Karpas-422 (cell line): Measurements from ENCODE around the gene LRRC47. TPM values are rescaled to one million over a fixed set of nuclear protein-coding genes. Genes with fewer than 3 reads are reported as not detected.

Source experiments
- DNase-seq: peaks from one replicate; pipeline ENCODE4 v3.0.0-alpha.2; 2015
- H2AFZ ChIP-seq: fragments of 200-600 bp; sonication (generic); 2 replicates; pipeline ENCODE4 v1.6.1; 2014; ENCODE audit warnings: antibody characterized with exemption, low read length, mixed read lengths
- H3K27ac ChIP-seq: fragments of 200-600 bp; sonication (generic); 2 replicates; pipeline ENCODE4 v1.5.1; 2014; ENCODE audit warnings: mild to moderate bottlenecking, low read length, moderate library complexity
- H3K27me3 ChIP-seq: fragments of 200-600 bp; sonication (generic); 2 replicates; pipeline ENCODE4 v1.6.1; 2014; ENCODE audit warnings: low read length, mixed read lengths
- H3K36me3 ChIP-seq: fragments of 200-600 bp; sonication (generic); 2 replicates; pipeline ENCODE4 v1.6.1; 2014; ENCODE audit warnings: low read length, mixed read lengths; ENCODE audit not compliant: insufficient read depth
- H3K4me1 ChIP-seq: fragments of 200-600 bp; sonication (generic); 2 replicates; pipeline ENCODE4 v1.6.1; 2014; ENCODE audit warnings: mild to moderate bottlenecking, low read length, mixed read lengths
- H3K4me2 ChIP-seq: fragments of 200-600 bp; sonication (generic); 2 replicates; pipeline ENCODE4 v1.6.1; 2014; ENCODE audit warnings: low read length, low read depth, mild to moderate bottlenecking; ENCODE audit not compliant: poor library complexity, severe bottlenecking
- H3K4me3 ChIP-seq: fragments of 200-600 bp; sonication (generic); 2 replicates; pipeline ENCODE4 v1.5.1; 2014; ENCODE audit warnings: mild to moderate bottlenecking, antibody characterized with exemption, low read length, mixed read lengths
- H3K79me2 ChIP-seq: fragments of 200-600 bp; sonication (generic); 2 replicates; pipeline ENCODE4 v1.6.1; 2014; ENCODE audit warnings: mild to moderate bottlenecking, low read length, mixed read lengths
- H3K9ac ChIP-seq: fragments of 200-600 bp; sonication (generic); 2 replicates; pipeline ENCODE4 v1.6.0; 2014; ENCODE audit warnings: low read length
- H3K9me2 ChIP-seq: fragments of 200-600 bp; sonication (generic), shearing (Covaris generic); replicated peaks from 2 replicates; pipeline ENCODE4 v1.6.0; 2014; ENCODE audit warnings: mild to moderate bottlenecking, low read length, moderate library complexity; ENCODE audit not compliant: insufficient read depth
- H3K9me3 ChIP-seq: fragments of 300-700, 200-600 bp; sonication (generic); 2 replicates; pipeline ENCODE4 v1.6.1; 2014; ENCODE audit warnings: low read length, mixed read lengths
- H4K20me1 ChIP-seq: fragments of 200-600 bp; sonication (generic); 2 replicates; pipeline ENCODE4 v1.6.1; 2014; ENCODE audit warnings: mild to moderate bottlenecking, antibody characterized with exemption, low read length, low read depth; ENCODE audit not compliant: insufficient read depth
- total RNA-seq: library from RNA; depleted of rRNA; stranded (reverse); fragments of >200 nt; shearing (Covaris generic); gene quantifications from 2 replicates; pipeline ENCODE4 v1.2.3, GENCODE V29; 2014; ENCODE audit warnings: low replicate concordance

The LRRC47 gene
- total RNA-seq, 1 experiment from 2014 or later = 10.2 TPM

GRCh38 chr1:3821004-3821403 lies 24.7 kb upstream of the LRRC47 start:
- no peaks in the 10 kb centered on the region for H3K9me2 ChIP-seq
- H3K36me3 ChIP-seq = peaks cover 6% of the 10 kb centered on the region; the same call in 1 of the 2 replicates
- no peak overlapping the region for H3K4me2 ChIP-seq
- H4K20me1 ChIP-seq = no peaks in the 10 kb centered on the region
- H3K27me3 ChIP-seq = no peaks in the 10 kb centered on the region
- no peaks in the 10 kb centered on the region for H3K79me2 ChIP-seq
- DNase-seq = no peak
- no peak overlapping the region for H3K9ac ChIP-seq
- no peak overlapping the region for H3K27ac ChIP-seq
- H2AFZ ChIP-seq = no peak overlapping the region
- H3K4me1 ChIP-seq = no peaks in the 10 kb centered on the region
- H3K4me3 ChIP-seq = no peak overlapping the region
- H3K9me3 ChIP-seq = no peaks in the 10 kb centered on the region

DNA sequence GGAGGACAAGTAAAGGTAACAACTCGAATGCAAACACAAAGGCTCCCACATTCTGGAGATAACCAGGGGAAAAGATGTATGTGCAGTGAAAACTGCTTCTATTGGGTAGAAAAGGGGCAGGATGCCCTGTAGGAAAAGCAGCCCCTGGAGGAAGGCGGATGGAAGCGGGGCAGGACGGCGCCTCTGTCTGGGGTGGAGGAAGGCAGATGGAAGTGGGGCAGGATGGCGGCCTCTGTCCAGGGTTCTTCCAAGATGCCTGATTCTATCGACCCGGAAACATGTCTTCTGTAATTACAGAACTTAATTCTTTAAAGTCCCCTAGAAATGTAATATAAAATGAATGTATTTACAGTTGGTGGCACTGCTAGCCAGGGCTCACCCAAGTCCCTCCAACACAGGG lies 24.0 kb upstream of the LRRC47 start:
- H2AFZ ChIP-seq = no peak overlapping the region
- no peak for DNase-seq
- H3K36me3 ChIP-seq = peaks cover 6% of the 10 kb centered on the region; the same call in 1 of the 2 replicates
- H3K27ac ChIP-seq = no peak overlapping the region
- H3K4me3 ChIP-seq = no peak overlapping the region
- H4K20me1 ChIP-seq = no peaks in the 10 kb centered on the region
- H3K9ac ChIP-seq = no peak overlapping the region
- H3K79me2 ChIP-seq = no peaks in the 10 kb centered on the region
- H3K4me2 ChIP-seq = no peak overlapping the region
- H3K27me3 ChIP-seq = no peaks in the 10 kb centered on the region
- H3K4me1 ChIP-seq = no peaks in the 10 kb centered on the region
- no peaks in the 10 kb centered on the region for H3K9me3 ChIP-seq
- no peaks in the 10 kb centered on the region for H3K9me2 ChIP-seq

GRCh38 chr1:3819771-3820200 lies 23.5 kb upstream of the LRRC47 start:
- Histone ChIP-seq H3K9me2 (no peaks in the 10 kb centered on the region), H4K20me1 (no peaks in the 10 kb centered on the region), H2AFZ (no peak overlapping the region), H3K9ac (no peak overlapping the region), H3K4me2 (no peak overlapping the region), H3K4me1 (no peaks in the 10 kb centered on the region), H3K36me3 (peaks cover 6% of the 10 kb centered on the region; the same call in 1 of the 2 replicates), H3K27me3 (no peaks in the 10 kb centered on the region), H3K27ac (no peak overlapping the region), H3K79me2 (no peaks in the 10 kb centered on the region), H3K9me3 (no peaks in the 10 kb centered on the region), H3K4me3 (no peak overlapping the region)
- DNase-seq = no peak

GRCh38 chr1:3817821-3818597 lies 21.7 kb upstream of the LRRC47 start:
- Histone ChIP-seq H3K79me2 (no peaks in the 10 kb centered on the region), H3K9me3 (no peaks in the 10 kb centered on the region), H3K4me1 (no peaks in the 10 kb centered on the region)

DNA sequence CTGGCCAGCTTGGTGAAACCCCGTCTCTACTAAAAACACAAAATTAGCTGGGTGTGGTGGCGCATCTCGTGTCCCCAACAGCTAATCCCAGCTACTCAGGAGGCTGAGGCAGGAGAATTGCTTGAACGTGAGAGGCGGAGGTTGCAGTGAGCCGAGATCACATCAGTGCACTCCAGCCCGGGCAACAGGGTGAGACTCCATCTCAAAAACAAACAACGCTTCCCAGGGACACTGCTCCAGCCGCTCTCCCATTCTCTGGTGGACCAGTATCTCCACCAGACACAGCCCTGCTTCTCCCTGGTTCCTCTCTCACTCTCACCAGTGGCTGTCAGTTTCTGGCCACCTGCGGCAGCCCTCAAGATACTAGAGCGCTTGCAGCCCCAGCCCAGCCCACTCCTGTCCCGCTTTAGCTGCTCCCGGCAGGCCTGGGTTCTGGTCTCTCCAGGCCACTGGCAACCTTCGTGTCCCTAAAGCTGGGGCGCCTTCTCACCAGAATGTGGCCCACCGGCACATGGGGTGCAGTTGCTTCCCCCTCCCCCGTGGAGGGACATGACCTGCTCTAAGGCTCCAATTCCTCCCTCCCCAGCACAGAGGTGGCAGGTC lies 20.9 kb upstream of the LRRC47 start:
- Histone ChIP-seq H3K79me2 (no peaks in the 10 kb centered on the region), H3K4me3 (no peak overlapping the region), H3K27ac (no peak overlapping the region), H3K9me3 (no peaks in the 10 kb centered on the region), H3K9me2 (no peaks in the 10 kb centered on the region), H3K27me3 (no peaks in the 10 kb centered on the region), H3K9ac (no peak overlapping the region), H4K20me1 (no peaks in the 10 kb centered on the region), H3K4me1 (no peaks in the 10 kb centered on the region), H2AFZ (no peak overlapping the region), H3K4me2 (no peak overlapping the region), H3K36me3 (no peaks in the 10 kb centered on the region)
- DNase-seq = no peak

More at GRCh38 chr1:3817821-3818597, 21.7 kb upstream of the LRRC47 start:
- H3K27ac ChIP-seq = no peak overlapping the region
- H3K4me2 ChIP-seq = no peak overlapping the region
- no peak overlapping the region for H3K4me3 ChIP-seq
- peaks cover 3% of the 10 kb centered on the region; the same call in 1 of the 2 replicates for H3K36me3 ChIP-seq
- DNase-seq = no peak
- no peaks in the 10 kb centered on the region for H3K27me3 ChIP-seq
- no peak overlapping the region for H3K9ac ChIP-seq
- H2AFZ ChIP-seq = no peak overlapping the region
- no peaks in the 10 kb centered on the region for H3K9me2 ChIP-seq
- H4K20me1 ChIP-seq = no peaks in the 10 kb centered on the region

DNA sequence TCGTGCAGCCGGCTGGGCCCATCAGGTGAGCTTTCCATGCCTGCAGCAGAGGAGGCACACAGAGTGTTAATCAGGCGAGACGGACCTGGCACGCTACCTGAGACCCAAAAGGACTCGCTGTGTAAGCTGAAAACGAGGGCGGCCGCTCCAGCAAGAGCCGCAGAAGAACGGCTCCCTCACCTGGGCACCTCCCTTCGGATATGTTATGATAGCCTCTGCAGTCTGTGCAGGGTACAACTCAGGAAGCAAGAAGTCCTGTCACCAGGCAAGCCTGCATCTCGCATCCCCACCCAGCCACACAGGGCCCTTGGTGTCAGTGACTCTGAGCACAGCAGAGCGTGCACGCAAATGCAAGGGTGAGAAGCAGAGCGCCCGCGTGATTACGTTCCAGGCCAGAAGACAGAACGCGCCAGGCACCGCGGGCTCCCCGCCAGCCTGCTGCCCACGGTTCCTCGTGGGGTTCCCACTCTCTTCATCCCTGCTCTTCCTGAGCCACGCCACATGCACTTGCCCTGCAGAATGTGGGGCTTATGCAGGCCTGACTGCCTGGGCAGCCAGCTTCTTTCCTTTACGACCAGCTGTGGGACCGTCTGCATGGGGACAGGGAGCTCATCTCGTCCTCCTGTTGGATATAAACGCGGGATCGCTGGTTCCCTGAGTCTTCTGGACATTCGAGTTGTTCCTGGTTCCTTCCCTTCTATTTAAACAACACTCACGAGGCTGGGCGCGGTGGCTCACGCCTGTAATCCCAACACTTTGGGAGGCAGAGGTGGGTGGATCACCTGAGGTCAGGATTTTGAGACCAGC lies 20.2 kb upstream of the LRRC47 start:
- Histone ChIP-seq H3K9me2 (no peaks in the 10 kb centered on the region), H3K9ac (no peak overlapping the region), H3K36me3 (no peaks in the 10 kb centered on the region), H4K20me1 (no peaks in the 10 kb centered on the region), H3K9me3 (no peaks in the 10 kb centered on the region), H2AFZ (no peak overlapping the region), H3K4me3 (no peak overlapping the region), H3K4me1 (no peaks in the 10 kb centered on the region), H3K4me2 (no peak overlapping the region), H3K27ac (no peak overlapping the region), H3K27me3 (no peaks in the 10 kb centered on the region), H3K79me2 (no peaks in the 10 kb centered on the region)
- no peak for DNase-seq

GRCh38 chr1:3814771-3815561 lies 18.7 kb upstream of the LRRC47 start:
- H3K27me3 ChIP-seq = no peaks in the 10 kb centered on the region

More at GRCh38 chr1:3814771-3815561, 18.7 kb upstream of the LRRC47 start:
- no peaks in the 10 kb centered on the region for H3K36me3 ChIP-seq
- H3K4me1 ChIP-seq = no peaks in the 10 kb centered on the region
- H3K27ac ChIP-seq = no peak overlapping the region
- H3K9me2 ChIP-seq = no peaks in the 10 kb centered on the region
- H3K4me2 ChIP-seq = no peak overlapping the region
- H3K79me2 ChIP-seq = no peaks in the 10 kb centered on the region
- H3K9ac ChIP-seq = no peak overlapping the region
- H3K4me3 ChIP-seq = no peak overlapping the region
- no peak overlapping the region for H2AFZ ChIP-seq
- no peak for DNase-seq
- no peaks in the 10 kb centered on the region for H3K9me3 ChIP-seq
- no peaks in the 10 kb centered on the region for H4K20me1 ChIP-seq
